ENCODE results near the gene SPEF1.

SPEF1 gene

GRCh38 chr20:3783068-3783489, 1.8 kb upstream of the SPEF1 start:
- no peak for DNase-seq (ENCODE audit: low read depth, low spot score)
- no peak overlapping the region for H3K4me3 ChIP-seq (ENCODE audit: low read depth, low read length)
- ChIA-PET POLR2A (no interaction called here), CTCF (interaction anchor here (1.1 to 11.6 kb wide), 7 partner anchors 15 to 104 kb away, joined by 3 to 255 read pairs (median 10); partner anchors contain the start of genes ADAM33, ADISSP and AP5S1)
- no peak for TF ChIP-seq CTCF (IDR thresholded peaks at IDR 0.05; ENCODE audit: insufficient read depth, low read length, missing control alignments)

GRCh38 chr20:3782597-3782996, 1.3 kb upstream of the SPEF1 start:
- no peak overlapping the region for H3K4me3 ChIP-seq (ENCODE audit: low read depth, low read length)
- DNase-seq (ENCODE audit: low read depth, low spot score), result no peak
- TF ChIP-seq CTCF (IDR thresholded peaks at IDR 0.05; ENCODE audit: insufficient read depth, low read length, missing control alignments), result no peak
- ChIA-PET POLR2A (no interaction called here), CTCF (interaction anchor here (1.1 to 11.6 kb wide), 6 partner anchors 28 to 104 kb away, joined by 5 to 255 read pairs (median 19); partner anchors contain the start of genes ADAM33 and AP5S1)

- no peak for TF ChIP-seq CTCF (IDR thresholded peaks at IDR 0.05; ENCODE audit: insufficient read depth, low read length, missing control alignments)
- POLR2A ChIA-PET, result interaction anchor here (2.9 kb wide), 1 partner anchor 11 kb away, joined by 28 read pairs; the partner anchor contains the start of gene ADISSP
- CTCF ChIA-PET, result interaction anchor here (1.0 to 4.7 kb wide), 13 partner anchors 12 to 102 kb away, joined by 3 to 38 read pairs (median 5); partner anchors contain the start of genes ADISSP and AP5S1
- no peak overlapping the region for H3K4me3 ChIP-seq (ENCODE audit: low read depth, low read length)
- no peak for DNase-seq (ENCODE audit: low read depth, low spot score)
Observed at GRCh38 chr20:3778976-3779375, 2.3 kb downstream of the SPEF1 start.

- CTCF ChIA-PET, result interaction anchor here (0.6 to 4.7 kb wide), 18 partner anchors 8 to 723 kb away, joined by 3 to 38 read pairs (median 4); partner anchors contain the start of genes ADISSP, AP5S1 and CENPB
- H3K4me3 ChIP-seq (ENCODE audit: low read depth, low read length), result peak overlapping the region; percentile 58
- no peak for DNase-seq (ENCODE audit: low read depth, low spot score)
- POLR2A ChIA-PET, result interaction anchor here (2.9 kb wide), 1 partner anchor 10 kb away, joined by 28 read pairs; the partner anchor contains the start of gene ADISSP
- peak; percentile 3 for TF ChIP-seq CTCF (IDR thresholded peaks at IDR 0.05; ENCODE audit: insufficient read depth, low read length, missing control alignments)
Observed at GRCh38 chr20:3777716-3778629, 3.3 kb downstream of the SPEF1 start.

GRCh38 chr20:3777381-3777715, 3.9 kb downstream of the SPEF1 start:
- POLR2A ChIA-PET, result interaction anchor here (2.9 kb wide), 1 partner anchor 9 kb away, joined by 28 read pairs; the partner anchor contains the start of gene ADISSP
- peak overlapping the region; percentile 58 for H3K4me3 ChIP-seq (ENCODE audit: low read depth, low read length)
- CTCF ChIA-PET, result interaction anchor here (0.8 to 4.7 kb wide), 9 partner anchors 8 to 100 kb away, joined by 3 to 38 read pairs (median 5); partner anchors contain the start of genes ADISSP, AP5S1 and CENPB
- no peak for TF ChIP-seq CTCF (IDR thresholded peaks at IDR 0.05; ENCODE audit: insufficient read depth, low read length, missing control alignments)
- DNase-seq (ENCODE audit: low read depth, low spot score), result no peak
